OCI-LY7 (cell line): ENCODE measurements around the gene C2orf81.

Experiments used
- CTCF ChIP-seq: fragments of 200-600 bp; sonication (generic); conservative IDR thresholded peaks from 2 replicates; pipeline ENCODE4 v1.5.1; 2014; ENCODE audit warnings: mild to moderate bottlenecking, antibody characterized with exemption, low read length, moderate library complexity, mixed read lengths
- EZH2phosphoT487 ChIP-seq: fragments of 200-600 bp; sonication (generic); IDR thresholded peaks from 2 replicates; pipeline ENCODE4 v1.6.1; 2018; ENCODE audit warnings: low read depth, borderline replicate concordance, mild to moderate bottlenecking, mixed run types, antibody characterized with exemption, low read length, moderate library complexity, mixed read lengths

GRCh38 chr2:74418312-74418711 is 3.1 kb downstream of the C2orf81 start:
- no peak for TF ChIP-seq EZH2phosphoT487
- TF ChIP-seq CTCF = no peak
